ENCODE measurements around the gene ALDH3A1. TPM values are rescaled to one million over a fixed set of nuclear protein-coding genes. Genes with fewer than 3 reads are reported as not detected.

The ALDH3A1 gene
- total and polyA plus RNA-seq, 2 donors (not counting 3 experiments of a cell fraction or from before 2014, with no cell fraction given) = 0.11 to 1.2 TPM

DNA sequence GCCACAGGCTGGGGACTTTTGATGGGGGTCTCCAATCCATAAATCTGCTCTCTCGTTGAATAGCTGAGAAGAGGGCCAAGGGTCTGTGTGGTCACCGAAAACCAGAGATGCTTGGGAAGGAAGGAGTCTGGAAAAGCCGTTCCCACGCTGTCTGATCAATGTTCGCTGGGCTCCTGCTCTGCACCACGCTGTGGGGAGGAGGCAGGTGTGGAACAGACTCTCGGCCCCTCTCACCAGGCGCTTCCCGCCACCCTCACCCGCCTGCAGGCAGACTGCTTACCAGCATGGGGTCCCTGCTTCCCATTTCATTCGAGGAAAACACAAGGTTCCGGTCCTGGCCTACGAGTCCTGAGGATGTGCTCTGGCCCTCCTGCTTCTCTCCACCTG lies 702 bp upstream of the ALDH3A1 start:
- no TSS peak for BruUV-seq (replicated peaks)
- Histone ChIP-seq H3K9me3 (replicated peaks; ENCODE audit: control insufficient read depth, insufficient read depth, low read length) (no peaks in the 10 kb centered on the region), H3K4me3 (replicated peaks in 1 of 3; ENCODE audit: insufficient read depth in 1 of 3, low read depth in 1 of 3, low read length in 3 of 3) (no peak overlapping the region), H2AFZ (ENCODE audit: low read depth, low read length) (no peak overlapping the region), H4K20me1 (replicated peaks; ENCODE audit: control insufficient read depth, extremely low read depth, insufficient read depth, low read length) (no peaks in the 10 kb centered on the region), H3K36me3 (ENCODE audit: control insufficient read depth in 2 of 2, extremely low read depth in 1 of 2, insufficient read depth in 2 of 2, low read length in 2 of 2) (no peaks in the 10 kb centered on the region), H3K27ac (ENCODE audit: insufficient read depth, low read depth, low read length) (no peak overlapping the region), H3K27me3 (ENCODE audit: control insufficient read depth in 2 of 2, insufficient read depth in 2 of 2, low read length in 2 of 2) (no peaks in the 10 kb centered on the region), H3K4me2 (ENCODE audit: insufficient read depth, low read length) (no peak overlapping the region), H3K9me1 (replicated peaks; ENCODE audit: control insufficient read depth, extremely low read depth, insufficient read depth, low read length) (no peaks in the 10 kb centered on the region), H3K9ac (replicated peaks; ENCODE audit: extremely low read depth, insufficient read depth, low read length) (no peak overlapping the region), H3K4me1 (ENCODE audit: control insufficient read depth, extremely low read depth, insufficient read depth, low read length) (peaks cover 22% of the 10 kb centered on the region), H3K79me2 (ENCODE audit: control insufficient read depth, insufficient read depth, low read length) (no peaks in the 10 kb centered on the region)
- dilution Hi-C loops (cut with MboI; ENCODE audit: extremely low pct_ligation_motif_present, low sequenced_read_pairs) (no loop called here), intact Hi-C loops (cut with micrococcal nuclease) (no loop called here)
- ChIA-PET CTCF (interaction anchor here (8.4 kb wide), 1 partner anchor 13 kb away, joined by 72 read pairs; no protein-coding TSS in a partner anchor), POLR2A (no interaction called here)
- no peak for FAIRE-seq
- DNase-seq (ENCODE audit: low read depth, low spot score) = no peak
- no peak for TF ChIP-seq JUN (IDR thresholded peaks at IDR 0.05; ENCODE audit: borderline replicate concordance, insufficient read depth, insufficient read length, low read depth)
- TF ChIP-seq MYC (IDR thresholded peaks at IDR 0.05; ENCODE audit: low read depth, low read length) = no peak
- TF ChIP-seq FOS (IDR thresholded peaks at IDR 0.05; ENCODE audit: borderline replicate concordance, insufficient read depth, low read length) = no peak
- TF ChIP-seq POLR2AphosphoS5 (IDR thresholded peaks at IDR 0.05; ENCODE audit: insufficient read depth, low read depth, low read length) = no peak

DNA sequence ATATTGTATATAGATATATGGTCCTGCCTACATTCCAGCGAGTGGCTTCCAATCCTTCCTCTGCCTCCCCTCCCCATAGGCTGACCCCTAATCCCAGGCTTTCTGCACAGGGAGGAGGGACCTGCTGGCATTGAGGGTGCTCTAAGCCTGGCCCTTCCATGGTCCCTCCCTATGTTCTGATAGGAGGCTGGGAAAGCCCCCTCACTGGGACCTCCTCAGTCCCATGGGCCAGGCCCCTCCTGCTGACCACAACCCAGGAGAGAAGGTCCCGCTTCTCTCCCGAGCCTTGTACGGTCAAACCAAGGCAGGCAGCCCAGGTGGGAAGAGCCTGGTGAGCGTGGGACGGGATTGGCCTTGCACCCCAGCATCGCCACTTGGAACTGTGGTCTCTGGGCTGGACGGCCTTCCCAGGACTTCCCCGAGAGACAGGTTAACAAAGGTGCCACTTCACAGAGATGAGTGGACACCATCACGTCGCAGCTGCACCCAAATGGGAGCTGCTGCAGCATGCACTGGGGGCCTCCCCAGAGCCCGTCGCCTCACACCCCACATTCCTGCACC lies 859 bp downstream of the ALDH3A1 start:
- peaks cover 7% of the 10 kb centered on the region for H3K4me1 ChIP-seq (ENCODE audit: control insufficient read depth, extremely low read depth, insufficient read depth, low read length)
- no peak overlapping the region for H3K4me3 ChIP-seq (replicated peaks in 1 of 3; ENCODE audit: insufficient read depth in 1 of 3, low read depth in 1 of 3, low read length in 3 of 3)
- ChIA-PET POLR2A (no interaction called here), CTCF (interaction anchor here (8.4 kb wide), 1 partner anchor 14 kb away, joined by 72 read pairs; no protein-coding TSS in a partner anchor)
- BruUV-seq (replicated peaks) = no TSS peak
- dilution Hi-C loops (cut with MboI; ENCODE audit: extremely low pct_ligation_motif_present, low sequenced_read_pairs) = no loop called here
- no peak overlapping the region for H3K4me2 ChIP-seq (ENCODE audit: insufficient read depth, low read length)
- H3K27ac ChIP-seq (ENCODE audit: insufficient read depth, low read depth, low read length) = no peak overlapping the region
- FAIRE-seq = no peak
- H3K9me1 ChIP-seq (replicated peaks; ENCODE audit: control insufficient read depth, extremely low read depth, insufficient read depth, low read length) = no peaks in the 10 kb centered on the region
- H3K79me2 ChIP-seq (ENCODE audit: control insufficient read depth, insufficient read depth, low read length) = no peaks in the 10 kb centered on the region
- no peaks in the 10 kb centered on the region for H4K20me1 ChIP-seq (replicated peaks; ENCODE audit: control insufficient read depth, extremely low read depth, insufficient read depth, low read length)
- no peaks in the 10 kb centered on the region for H3K27me3 ChIP-seq (ENCODE audit: control insufficient read depth in 2 of 2, insufficient read depth in 2 of 2, low read length in 2 of 2)
- no peak for DNase-seq (ENCODE audit: low read depth, low spot score)
- H3K9ac ChIP-seq (replicated peaks; ENCODE audit: extremely low read depth, insufficient read depth, low read length) = no peak overlapping the region
- no peaks in the 10 kb centered on the region for H3K9me3 ChIP-seq (replicated peaks; ENCODE audit: control insufficient read depth, insufficient read depth, low read length)
- intact Hi-C loops (cut with micrococcal nuclease) = no loop called here
- H2AFZ ChIP-seq (ENCODE audit: low read depth, low read length) = no peak overlapping the region
- no peaks in the 10 kb centered on the region for H3K36me3 ChIP-seq (ENCODE audit: control insufficient read depth in 2 of 2, extremely low read depth in 1 of 2, insufficient read depth in 2 of 2, low read length in 2 of 2)
- TF ChIP-seq POLR2AphosphoS5 (IDR thresholded peaks at IDR 0.05; ENCODE audit: insufficient read depth, low read depth, low read length) (no peak), GATA2 (IDR thresholded peaks at IDR 0.05; ENCODE audit: insufficient read depth, insufficient read length, low read depth, low read length) (no peak), FOS (IDR thresholded peaks at IDR 0.05; ENCODE audit: borderline replicate concordance, insufficient read depth, low read length) (no peak), EZH2 (IDR thresholded peaks at IDR 0.05; ENCODE audit: borderline replicate concordance, low read depth, low read length, severe bottlenecking) (no peak), MAX (IDR thresholded peaks at IDR 0.05; ENCODE audit: insufficient read depth, insufficient read length) (no peak), POLR2A (IDR thresholded peaks at IDR 0.05; ENCODE audit: low read depth, low read length) (no peak), MYC (IDR thresholded peaks at IDR 0.05; ENCODE audit: low read depth, low read length) (no peak), JUN (IDR thresholded peaks at IDR 0.05; ENCODE audit: borderline replicate concordance, insufficient read depth, insufficient read length, low read depth) (no peak)
- TF ChIP-seq, protein P1, sequence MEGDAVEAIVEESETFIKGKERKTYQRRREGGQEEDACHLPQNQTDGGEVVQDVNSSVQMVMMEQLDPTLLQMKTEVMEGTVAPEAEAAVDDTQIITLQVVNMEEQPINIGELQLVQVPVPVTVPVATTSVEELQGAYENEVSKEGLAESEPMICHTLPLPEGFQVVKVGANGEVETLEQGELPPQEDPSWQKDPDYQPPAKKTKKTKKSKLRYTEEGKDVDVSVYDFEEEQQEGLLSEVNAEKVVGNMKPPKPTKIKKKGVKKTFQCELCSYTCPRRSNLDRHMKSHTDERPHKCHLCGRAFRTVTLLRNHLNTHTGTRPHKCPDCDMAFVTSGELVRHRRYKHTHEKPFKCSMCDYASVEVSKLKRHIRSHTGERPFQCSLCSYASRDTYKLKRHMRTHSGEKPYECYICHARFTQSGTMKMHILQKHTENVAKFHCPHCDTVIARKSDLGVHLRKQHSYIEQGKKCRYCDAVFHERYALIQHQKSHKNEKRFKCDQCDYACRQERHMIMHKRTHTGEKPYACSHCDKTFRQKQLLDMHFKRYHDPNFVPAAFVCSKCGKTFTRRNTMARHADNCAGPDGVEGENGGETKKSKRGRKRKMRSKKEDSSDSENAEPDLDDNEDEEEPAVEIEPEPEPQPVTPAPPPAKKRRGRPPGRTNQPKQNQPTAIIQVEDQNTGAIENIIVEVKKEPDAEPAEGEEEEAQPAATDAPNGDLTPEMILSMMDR (IDR thresholded peaks at IDR 0.05; ENCODE audit: extremely low read depth in 1 of 2, insufficient read depth in 1 of 2, low read depth in 1 of 2, low read length in 2 of 2) = no peak

Measured in endothelial cell of umbilical vein (primary cell).